HEK293 (cell line): ENCODE data around the gene LIMK2.

ENCODE experiments used
- CTCF ChIA-PET: fragments of 350-600 bp; formaldehyde crosslinking; extraction: SDS; loops from one replicate; lab custom pipeline; 2021; ENCODE audit warnings: antibody characterized with exemption; lab: Yijun Ruan, JAX
- POLR2A ChIA-PET: fragments of 300-600 bp; formaldehyde crosslinking; extraction: SDS; loops from one replicate; lab custom pipeline; 2020; ENCODE audit warnings: antibody characterized with exemption, inconsistent platforms; lab: Yijun Ruan, JAX
- H3K27ac ChIP-seq: fragments of 200-500 bp; sonication (Bioruptor generic); 2 replicates; pipeline ENCODE4 v1.5.1; 2014; ENCODE audit warnings: low read depth, low read length, control low read depth, inconsistent platforms; ENCODE audit errors: extremely low read depth
- H3K36me3 ChIP-seq, 2 experiments: fragments of 200-500 bp in 1 of 2; sonication (Bioruptor generic) in 1 of 2; 1 replicate in 1 of 2; 2 replicates in 1 of 2; pipeline ENCODE4 v1.5.1; 2014 to 2017; ENCODE audit warnings: inconsistent platforms in 2 of 2, low read length in 2 of 2; ENCODE audit not compliant: control insufficient read depth in 2 of 2, insufficient read depth in 1 of 2
- H3K4me1 ChIP-seq: fragments of 200-500 bp; sonication (Bioruptor generic); 2 replicates; pipeline ENCODE4 v1.5.1; 2014; ENCODE audit warnings: mild to moderate bottlenecking, low read length, inconsistent platforms; ENCODE audit not compliant: control insufficient read depth, insufficient read depth
- H3K4me3 ChIP-seq: 2 replicates; pipeline ENCODE4 v1.5.1; 2011; ENCODE audit warnings: low read depth, mild to moderate bottlenecking, control low read depth, low read length, moderate library complexity
- H3K9me3 ChIP-seq: fragments of 200-500 bp; sonication (Bioruptor generic); 2 replicates; pipeline ENCODE4 v1.5.1; 2014; ENCODE audit warnings: low read depth, low read length, inconsistent platforms; ENCODE audit not compliant: control insufficient read depth, insufficient read depth
- GLI2 ChIP-seq: fragments of 450-650 bp; formaldehyde crosslinking; IDR thresholded peaks from 2 replicates; pipeline ENCODE4; 2017; ENCODE audit warnings: missing biosample characterization, missing genetic modification characterization, low read depth, borderline replicate concordance
- SP7 ChIP-seq: fragments of 450-650 bp; formaldehyde crosslinking; IDR thresholded peaks from 2 replicates; pipeline ENCODE4 v1.5.1; 2016; ENCODE audit warnings: missing biosample characterization, missing genetic modification characterization
- ZBTB7A ChIP-seq: fragments of 450-650 bp; formaldehyde crosslinking; IDR thresholded peaks from 2 replicates; pipeline ENCODE4 v1.5.1; 2016; ENCODE audit warnings: low read depth, missing biosample characterization, missing genetic modification characterization
- ZIC2 ChIP-seq: fragments of 450-650 bp; formaldehyde crosslinking; IDR thresholded peaks from 2 replicates; pipeline ENCODE4 v1.5.1; 2016; ENCODE audit warnings: missing biosample characterization, missing genetic modification characterization
- ZNF274 ChIP-seq, 2 experiments: fragments of 200-500 bp in 1 of 2; fragments of 450-650 bp in 1 of 2; sonication (Bioruptor generic) in 1 of 2; formaldehyde crosslinking in 1 of 2; IDR thresholded peaks; 2 replicates each; pipeline versions ENCODE4 v1.5.1 to v1.6.1; 2014 to 2016; ENCODE audit warnings: borderline replicate concordance in 1 of 2, inconsistent platforms in 1 of 2, low read length in 1 of 2, missing biosample characterization in 1 of 2, missing genetic modification characterization in 1 of 2
- ZNF302 ChIP-seq: fragments of 450-650 bp; formaldehyde crosslinking; IDR thresholded peaks from 2 replicates; pipeline ENCODE4 v1.5.1; 2016; ENCODE audit warnings: missing biosample characterization, missing genetic modification characterization, low read depth
- ZNF324 ChIP-seq: fragments of 450-650 bp; formaldehyde crosslinking; IDR thresholded peaks from 2 replicates; pipeline ENCODE4 v1.5.1; 2016; ENCODE audit warnings: missing biosample characterization, missing genetic modification characterization
- ZNF521 ChIP-seq: fragments of 450-650 bp; formaldehyde crosslinking; IDR thresholded peaks from 2 replicates; pipeline ENCODE4 v1.5.1; 2017; ENCODE audit warnings: missing biosample characterization, mild to moderate bottlenecking, missing genetic modification characterization
- ZNF561 ChIP-seq: fragments of 450-650 bp; IDR thresholded peaks from 2 replicates; pipeline ENCODE4 v1.5.1; 2018; ENCODE audit warnings: missing biosample characterization, missing genetic modification characterization, borderline replicate concordance
- ZNF785 ChIP-seq: fragments of 450-650 bp; formaldehyde crosslinking; IDR thresholded peaks from 2 replicates; pipeline ENCODE4 v1.5.1; 2016; ENCODE audit warnings: missing biosample characterization, missing genetic modification characterization
- ZSCAN16 ChIP-seq: fragments of 450-650 bp; formaldehyde crosslinking; IDR thresholded peaks from 2 replicates; pipeline ENCODE4 v1.5.1; 2016; ENCODE audit warnings: missing biosample characterization, missing genetic modification characterization
- TF ChIP-seq, protein P1 (sequence below): fragments of 450-650 bp; formaldehyde crosslinking; IDR thresholded peaks from 2 replicates; pipeline ENCODE4 v1.5.1; 2017; ENCODE audit warnings: missing biosample characterization, missing genetic modification characterization
- TF ChIP-seq, protein P2 (sequence below): fragments of 450-650 bp; formaldehyde crosslinking; optimal IDR thresholded peaks from 2 replicates; pipeline ENCODE3; 2016; ENCODE audit warnings: missing biosample characterization, mild to moderate bottlenecking, missing genetic modification characterization
- TF ChIP-seq, protein P3 (sequence below): fragments of 450-650 bp; formaldehyde crosslinking; IDR thresholded peaks from 2 replicates; pipeline ENCODE4 v1.5.1; 2017; ENCODE audit warnings: missing biosample characterization, mild to moderate bottlenecking, missing genetic modification characterization, moderate library complexity
- TF ChIP-seq, protein P4 (sequence below): fragments of 450-650 bp; formaldehyde crosslinking; IDR thresholded peaks from 2 replicates; pipeline ENCODE4 v1.5.1; 2016; ENCODE audit warnings: missing biosample characterization, missing genetic modification characterization

Gene LIMK2

DNA sequence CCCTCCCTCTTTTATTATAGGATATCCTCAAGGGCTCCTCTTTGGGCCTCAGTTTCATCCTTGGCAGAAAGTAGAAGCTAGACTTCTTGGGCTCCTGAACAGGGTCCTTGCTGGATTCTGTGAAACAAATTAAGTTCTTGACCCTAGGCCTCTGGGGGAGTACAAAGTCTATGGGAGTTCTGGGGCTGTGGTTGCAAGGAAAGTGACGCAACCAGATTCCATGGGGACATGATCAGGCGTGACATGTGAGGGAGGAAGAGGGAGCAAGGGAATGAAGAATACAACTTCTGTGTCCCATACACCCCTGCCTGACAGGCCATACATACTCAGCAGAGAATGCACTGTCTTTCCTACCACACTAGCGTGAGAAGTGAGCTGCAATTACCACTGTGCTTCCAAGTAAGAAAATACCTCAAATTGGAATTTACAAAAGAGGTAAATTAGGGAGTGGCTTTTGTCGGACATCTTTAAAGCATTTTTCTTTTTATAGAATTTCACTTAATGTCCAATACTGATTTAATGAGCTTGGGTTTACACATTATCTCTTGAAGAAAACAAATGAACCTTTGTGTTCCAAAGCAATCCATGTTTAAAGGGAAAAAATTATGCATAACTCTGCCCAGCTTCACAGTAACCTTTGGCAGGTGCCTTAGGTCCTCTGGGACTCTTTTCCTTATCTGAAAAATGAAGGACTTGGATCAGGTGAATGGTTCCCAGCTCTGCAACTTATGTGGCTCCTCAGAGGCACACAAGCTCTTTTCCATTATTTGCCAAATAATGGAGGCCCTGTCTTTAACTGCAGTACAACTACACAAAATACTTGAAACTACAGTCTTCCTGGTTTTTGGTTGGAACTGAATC, 38.9 kb downstream of the LIMK2 start:
- CTCF ChIA-PET = interaction anchor here (0.8 to 6.3 kb wide), 6 partner anchors 9 to 38 kb away, joined by 3 to 41 read pairs (median 4); partner anchors contain the start of gene LIMK2
- H3K4me3 ChIP-seq = no peak overlapping the region
- H3K9me3 ChIP-seq = no peaks in the 10 kb centered on the region
- TF ChIP-seq, protein P1, sequence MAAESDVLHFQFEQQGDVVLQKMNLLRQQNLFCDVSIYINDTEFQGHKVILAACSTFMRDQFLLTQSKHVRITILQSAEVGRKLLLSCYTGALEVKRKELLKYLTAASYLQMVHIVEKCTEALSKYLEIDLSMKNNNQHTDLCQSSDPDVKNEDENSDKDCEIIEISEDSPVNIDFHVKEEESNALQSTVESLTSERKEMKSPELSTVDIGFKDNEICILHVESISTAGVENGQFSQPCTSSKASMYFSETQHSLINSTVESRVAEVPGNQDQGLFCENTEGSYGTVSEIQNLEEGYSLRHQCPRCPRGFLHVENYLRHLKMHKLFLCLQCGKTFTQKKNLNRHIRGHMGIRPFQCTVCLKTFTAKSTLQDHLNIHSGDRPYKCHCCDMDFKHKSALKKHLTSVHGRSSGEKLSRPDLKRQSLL (tag by site-specific recombination) = no peak
- TF ChIP-seq ZNF324 (tag by site-specific recombination) = no peak
- TF ChIP-seq, protein P2, sequence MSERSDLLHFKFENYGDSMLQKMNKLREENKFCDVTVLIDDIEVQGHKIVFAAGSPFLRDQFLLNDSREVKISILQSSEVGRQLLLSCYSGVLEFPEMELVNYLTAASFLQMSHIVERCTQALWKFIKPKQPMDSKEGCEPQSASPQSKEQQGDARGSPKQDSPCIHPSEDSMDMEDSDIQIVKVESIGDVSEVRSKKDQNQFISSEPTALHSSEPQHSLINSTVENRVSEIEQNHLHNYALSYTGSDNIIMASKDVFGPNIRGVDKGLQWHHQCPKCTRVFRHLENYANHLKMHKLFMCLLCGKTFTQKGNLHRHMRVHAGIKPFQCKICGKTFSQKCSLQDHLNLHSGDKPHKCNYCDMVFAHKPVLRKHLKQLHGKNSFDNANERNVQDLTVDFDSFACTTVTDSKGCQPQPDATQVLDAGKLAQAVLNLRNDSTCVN (tag by site-specific recombination) = no peak
- no peak for TF ChIP-seq ZBTB7A (tag by site-specific recombination)
- TF ChIP-seq ZNF561 (tag by site-specific recombination) = no peak
- no peak for TF ChIP-seq ZNF274 (IDR thresholded peaks at IDR 0.05; ENCODE audit: low read length)
- no peak for TF ChIP-seq ZNF274 (tag by site-specific recombination; IDR thresholded peaks at IDR 0.05; ENCODE audit: borderline replicate concordance)
- TF ChIP-seq ZNF302 (tag by site-specific recombination) = no peak
- no peak for TF ChIP-seq ZSCAN16
- TF ChIP-seq GLI2 (tag by site-specific recombination) = no peak
- no peak for TF ChIP-seq ZNF521 (tag by site-specific recombination)
- TF ChIP-seq, all 188 proteins: peak for 0
- Histone ChIP-seq H3K36me3 (no peaks in the 10 kb centered on the region), H3K27ac (no peak overlapping the region), H3K4me1 (0 out of 2 replicates have a peak, but pooled peaks cover 2% of the 10 kb centered on the region)
- POLR2A ChIA-PET = no interaction called here

DNA sequence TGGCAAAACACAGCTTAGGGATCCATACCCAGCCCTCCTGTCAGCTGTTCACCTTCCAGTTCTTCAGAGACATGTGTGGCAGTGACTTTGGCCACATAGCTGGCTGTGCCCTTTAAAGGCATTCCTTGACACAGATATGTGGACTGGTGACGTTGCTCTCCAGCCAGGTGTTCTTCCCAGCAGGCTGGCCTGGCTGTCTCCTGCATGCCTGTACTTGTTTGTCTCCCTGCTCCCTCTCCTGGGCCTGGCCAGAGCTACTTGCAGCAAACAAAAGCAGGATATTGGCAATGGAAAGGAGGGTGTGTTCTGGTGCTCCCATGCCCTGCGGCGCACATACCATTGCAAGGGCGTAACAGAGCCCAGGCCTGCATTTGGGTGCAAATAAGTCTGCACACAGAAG, 41.9 kb downstream of the LIMK2 start:
- no peak overlapping the region for H3K4me3 ChIP-seq
- no peaks in the 10 kb centered on the region for H3K9me3 ChIP-seq
- TF ChIP-seq ZIC2 (tag by site-specific recombination) = 0 out of 2 replicates have a peak, but pooled peaks have one; percentile 12
- no peak for TF ChIP-seq ZNF785 (tag by site-specific recombination)
- no peak overlapping the region; the same call in 1 of the 2 replicates for H3K27ac ChIP-seq
- ChIA-PET POLR2A (interaction anchor here (1.2 kb wide), 1 partner anchor 10 kb away, joined by 7 read pairs; no protein-coding TSS in a partner anchor), CTCF (interaction anchor here (0.6 to 4.8 kb wide), 5 partner anchors 10 to 147 kb away, joined by 3 to 46 read pairs (median 3); partner anchors contain the start of genes LIMK2 and SELENOM)
- peaks cover 0 to 11% of the 10 kb centered on the region in 2 experiments; a peak in 2 of 3 replicates for H3K36me3 ChIP-seq
- H3K4me1 ChIP-seq = no peaks in the 10 kb centered on the region

DNA sequence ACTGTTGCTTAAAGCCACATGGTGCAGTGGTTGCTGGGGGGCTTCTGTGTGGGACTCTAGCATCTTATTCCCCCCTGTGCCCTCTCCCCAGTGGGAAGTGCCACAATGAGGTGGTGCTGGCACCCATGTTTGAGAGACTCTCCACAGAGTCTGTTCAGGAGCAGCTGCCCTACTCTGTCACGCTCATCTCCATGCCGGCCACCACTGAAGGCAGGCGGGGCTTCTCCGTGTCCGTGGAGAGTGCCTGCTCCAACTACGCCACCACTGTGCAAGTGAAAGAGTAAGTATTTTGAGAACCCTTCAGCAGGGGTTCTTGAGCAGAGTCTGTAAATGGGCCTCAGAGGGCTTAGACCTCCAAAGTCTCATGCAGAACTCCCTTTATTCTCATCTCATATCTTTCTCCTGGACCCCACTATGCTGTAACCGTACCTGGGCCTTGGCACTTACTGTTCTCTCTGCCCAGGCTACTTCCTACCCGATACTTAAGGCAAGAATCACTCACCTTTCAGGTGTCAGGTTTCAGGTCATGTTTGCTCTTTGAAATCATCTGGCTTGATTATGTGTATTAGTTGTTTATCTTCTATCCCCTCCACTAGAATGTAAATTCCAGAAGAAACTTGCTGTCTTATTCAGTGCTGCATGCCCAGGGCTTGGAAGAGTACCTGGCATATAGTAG, 47.8 kb downstream of the LIMK2 start:
- Histone ChIP-seq H3K27ac (no peak overlapping the region), H3K4me3 (no peak overlapping the region), H3K36me3 (peaks cover 0 to 57% of the 10 kb centered on the region in 2 experiments; a peak in 2 of 3 replicates), H3K4me1 (no peaks in the 10 kb centered on the region), H3K9me3 (no peaks in the 10 kb centered on the region)
- TF ChIP-seq, protein P3, sequence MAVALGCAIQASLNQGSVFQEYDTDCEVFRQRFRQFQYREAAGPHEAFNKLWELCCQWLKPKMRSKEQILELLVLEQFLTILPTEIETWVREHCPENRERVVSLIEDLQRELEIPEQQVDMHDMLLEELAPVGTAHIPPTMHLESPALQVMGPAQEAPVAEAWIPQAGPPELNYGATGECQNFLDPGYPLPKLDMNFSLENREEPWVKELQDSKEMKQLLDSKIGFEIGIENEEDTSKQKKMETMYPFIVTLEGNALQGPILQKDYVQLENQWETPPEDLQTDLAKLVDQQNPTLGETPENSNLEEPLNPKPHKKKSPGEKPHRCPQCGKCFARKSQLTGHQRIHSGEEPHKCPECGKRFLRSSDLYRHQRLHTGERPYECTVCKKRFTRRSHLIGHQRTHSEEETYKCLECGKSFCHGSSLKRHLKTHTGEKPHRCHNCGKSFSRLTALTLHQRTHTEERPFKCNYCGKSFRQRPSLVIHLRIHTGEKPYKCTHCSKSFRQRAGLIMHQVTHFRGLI (tag by site-specific recombination) = peak; percentile 62; the same call in 1 of the 2 replicates
- TF ChIP-seq, protein P4, sequence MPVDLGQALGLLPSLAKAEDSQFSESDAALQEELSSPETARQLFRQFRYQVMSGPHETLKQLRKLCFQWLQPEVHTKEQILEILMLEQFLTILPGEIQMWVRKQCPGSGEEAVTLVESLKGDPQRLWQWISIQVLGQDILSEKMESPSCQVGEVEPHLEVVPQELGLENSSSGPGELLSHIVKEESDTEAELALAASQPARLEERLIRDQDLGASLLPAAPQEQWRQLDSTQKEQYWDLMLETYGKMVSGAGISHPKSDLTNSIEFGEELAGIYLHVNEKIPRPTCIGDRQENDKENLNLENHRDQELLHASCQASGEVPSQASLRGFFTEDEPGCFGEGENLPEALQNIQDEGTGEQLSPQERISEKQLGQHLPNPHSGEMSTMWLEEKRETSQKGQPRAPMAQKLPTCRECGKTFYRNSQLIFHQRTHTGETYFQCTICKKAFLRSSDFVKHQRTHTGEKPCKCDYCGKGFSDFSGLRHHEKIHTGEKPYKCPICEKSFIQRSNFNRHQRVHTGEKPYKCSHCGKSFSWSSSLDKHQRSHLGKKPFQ = no peak
- no peak for TF ChIP-seq SP7 (tag by site-specific recombination)
- ChIA-PET CTCF (interaction anchor here (0.5 to 0.9 kb wide), 3 partner anchors 10 to 828 kb away, joined by 3 read pairs; no protein-coding TSS in a partner anchor), POLR2A (interaction anchor here (0.7 kb wide), 1 partner anchor 37 kb away, joined by 5 read pairs; no protein-coding TSS in a partner anchor)
